HepG2 (cell line): ENCODE data around the gene LINC00237. TPM values are rescaled to one million over a fixed set of nuclear protein-coding genes. Genes with fewer than 3 reads are reported as not detected.

ENCODE experiments used
- ATAC-seq: fragments of 200-7000 bp; cut with Tn5 transposase; 3 replicates; pipeline ENCODE4 v1.9.1; 2020; ENCODE audit warnings: mild to moderate bottlenecking, moderate library complexity
- BruUV-seq: library from RNA; stranded (reverse); fragments of 400-500 nt; replicated peaks from 2 replicates; lab custom pipeline; 2021; lab: Mats Ljungman, UMichigan
- CTCF ChIA-PET: fragments of 300-600 bp; formaldehyde crosslinking; extraction: SDS; loops from one replicate; lab custom pipeline; 2021; ENCODE audit warnings: low total read pairs, inconsistent platforms, low intra/inter-chr PET ratio; lab: Yijun Ruan, JAX
- POLR2A ChIA-PET: fragments of 350-600 bp; sonication (Branson Sonifier 250); formaldehyde crosslinking; loops from one replicate; lab custom pipeline; 2020; ENCODE audit warnings: antibody characterized with exemption, inconsistent platforms; lab: Yijun Ruan, JAX
- DNase-seq: peaks from one replicate; pipeline ENCODE4 v3.0.0-alpha.2; 2015; ENCODE audit warnings: low spot score
- FAIRE-seq: peaks from 3 replicates; lab custom pipeline; 2011; peaks lifted over from hg19 to GRCh38; lab: Jason Lieb, UNC
- H2AFZ ChIP-seq: one replicate; pipeline ENCODE4 v1.6.1; 2011; ENCODE audit warnings: low read length, inconsistent platforms
- H3K27ac ChIP-seq: fragments of 300-600 bp; 3 replicates; pipeline ENCODE4 v1.8.0; 2011; ENCODE audit warnings: mixed run types, mild to moderate bottlenecking, mixed read lengths, low read length, inconsistent platforms; ENCODE audit not compliant: insufficient read depth; ENCODE audit errors: extremely low read length
- H3K27me3 ChIP-seq, 2 experiments: fragments of 200-600 bp in 1 of 2; 2 replicates in 1 of 2; 3 replicates in 1 of 2; pipeline versions ENCODE4 v1.6.0 to v1.8.0; 2011; ENCODE audit warnings: low read length in 2 of 2, mild to moderate bottlenecking in 2 of 2, moderate library complexity in 2 of 2, inconsistent platforms in 1 of 2; ENCODE audit not compliant: insufficient read depth in 2 of 2, control insufficient read depth in 1 of 2
- H3K36me3 ChIP-seq, 2 experiments: fragments of 200-600 bp in 1 of 2; replicated peaks in 1 of 2; 2 replicates in 1 of 2; 3 replicates in 1 of 2; pipeline versions ENCODE4 v1.5.1 to v1.8.0; 2011; ENCODE audit warnings: low read length in 2 of 2, inconsistent platforms in 1 of 2; ENCODE audit not compliant: insufficient read depth in 2 of 2, control insufficient read depth in 1 of 2
- H3K4me1 ChIP-seq: 2 replicates; pipeline ENCODE4 v1.5.1; 2012; ENCODE audit warnings: low read length, inconsistent platforms; ENCODE audit not compliant: insufficient read depth
- H3K4me2 ChIP-seq: 2 replicates; pipeline ENCODE4 v1.6.0; 2011; ENCODE audit warnings: low read depth, low read length, inconsistent platforms
- H3K4me3 ChIP-seq, 3 experiments: fragments of 200-600 bp in 1 of 3; sonication (generic), shearing (Covaris generic) in 1 of 3; replicated peaks in 1 of 3; 2 replicates each; pipeline ENCODE4 v1.5.1; 2011 to 2016; ENCODE audit warnings: low read length in 3 of 3, inconsistent platforms in 2 of 3, low read depth in 2 of 3, mild to moderate bottlenecking in 2 of 3, control low read depth in 1 of 3, mixed read lengths in 1 of 3; ENCODE audit not compliant: insufficient read depth in 1 of 3
- H3K79me2 ChIP-seq: one replicate; pipeline ENCODE4 v1.6.1; 2011; ENCODE audit warnings: low read length, inconsistent platforms; ENCODE audit not compliant: insufficient read depth
- H3K9ac ChIP-seq: 2 replicates; pipeline ENCODE4 v1.6.0; 2011; ENCODE audit warnings: mild to moderate bottlenecking, low read depth, low read length, inconsistent platforms; ENCODE audit not compliant: insufficient read depth
- H3K9me3 ChIP-seq: 2 replicates; pipeline ENCODE4 v1.5.1; 2012; ENCODE audit warnings: mild to moderate bottlenecking, low read length
- H4K20me1 ChIP-seq: 2 replicates; pipeline ENCODE4 v1.6.0; 2011; ENCODE audit warnings: inconsistent platforms, mild to moderate bottlenecking, low read length, moderate library complexity; ENCODE audit not compliant: insufficient read depth
- KDM1A ChIP-seq: IDR thresholded peaks from 2 replicates; pipeline ENCODE4 v1.6.1; 2016; ENCODE audit warnings: missing compliant biosample characterization
- SP2 ChIP-seq: sonication (generic); formaldehyde crosslinking; IDR thresholded peaks from 2 replicates; pipeline ENCODE4 v1.5.1; 2020; ENCODE audit warnings: mild to moderate bottlenecking, missing genetic modification reagents
- TEAD3 ChIP-seq: optimal IDR thresholded peaks from 2 replicates; pipeline ENCODE3; 2016; ENCODE audit warnings: borderline replicate concordance
- TGIF2 ChIP-seq: IDR thresholded peaks from 2 replicates; pipeline ENCODE4 v1.6.1; 2016; ENCODE audit warnings: control low read depth, missing compliant biosample characterization
- THAP11 ChIP-seq: IDR thresholded peaks from 2 replicates; pipeline ENCODE4 v1.6.1; 2016; ENCODE audit warnings: missing biosample characterization, missing genetic modification reagents
- WGBS: methylation state at CpG from one replicate; pipeline ENCODE4 v1.1.6; 2017; ENCODE audit warnings: low lambda C conversion rate; 5-methylcytosine and 5-hydroxymethylcytosine counted together
- in situ Hi-C: cut with HindIII; loops from 2 replicates; pipeline ENCODE4 v1.10.0; 2017; ENCODE audit warnings: low pct_unique_long_range_greater_than_20kb; ENCODE audit not compliant: extremely low pct_ligation_motif_present
- intact Hi-C: fragments of 100-400 bp; cut with micrococcal nuclease; formaldehyde crosslinking; loops from one replicate; pipeline ENCODE4 v1.10.0; 2022; ENCODE audit not compliant: unreplicated experiment
- polyA plus RNA-seq, 8 experiments: library from polyadenylated mRNA; depleted of rRNA in 3 of 8; stranded (reverse) in 7 of 8; unstranded in 1 of 8; fragments of >200 nt; fragmentation: Illumina TruSeq in 4 of 8; extraction: Trizol in 4 of 8; gene quantifications; 2 replicates each; pipeline versions ENCODE4 v1.2.1 to v1.2.3, GENCODE V29; 2011 to 2016; ENCODE audit warnings: low read depth in 4 of 8, missing spikeins in 1 of 8, mixed read lengths in 1 of 8; ENCODE audit not compliant: insufficient read depth in 1 of 8
- total RNA-seq, 5 experiments: library from RNA; depleted of rRNA; stranded (reverse); fragments of >200 nt; fragmentation: Illumina TruSeq; extraction: Trizol; gene quantifications; 2 replicates each; pipeline ENCODE4 v1.2.3, GENCODE V29; 2016; ENCODE audit warnings: low read depth in 1 of 5
- TF ChIP-seq, protein P1 (sequence below): sonication (generic); formaldehyde crosslinking; IDR thresholded peaks from 2 replicates; pipeline ENCODE4 v1.4.0; 2020; ENCODE audit warnings: mild to moderate bottlenecking, low read depth, missing genetic modification reagents

LINC00237 gene
- total and polyA plus RNA-seq, 2 of the 13 experiments (the other 11 are each of a cell fraction or from before 2014, with no cell fraction given) = not detected

DNA sequence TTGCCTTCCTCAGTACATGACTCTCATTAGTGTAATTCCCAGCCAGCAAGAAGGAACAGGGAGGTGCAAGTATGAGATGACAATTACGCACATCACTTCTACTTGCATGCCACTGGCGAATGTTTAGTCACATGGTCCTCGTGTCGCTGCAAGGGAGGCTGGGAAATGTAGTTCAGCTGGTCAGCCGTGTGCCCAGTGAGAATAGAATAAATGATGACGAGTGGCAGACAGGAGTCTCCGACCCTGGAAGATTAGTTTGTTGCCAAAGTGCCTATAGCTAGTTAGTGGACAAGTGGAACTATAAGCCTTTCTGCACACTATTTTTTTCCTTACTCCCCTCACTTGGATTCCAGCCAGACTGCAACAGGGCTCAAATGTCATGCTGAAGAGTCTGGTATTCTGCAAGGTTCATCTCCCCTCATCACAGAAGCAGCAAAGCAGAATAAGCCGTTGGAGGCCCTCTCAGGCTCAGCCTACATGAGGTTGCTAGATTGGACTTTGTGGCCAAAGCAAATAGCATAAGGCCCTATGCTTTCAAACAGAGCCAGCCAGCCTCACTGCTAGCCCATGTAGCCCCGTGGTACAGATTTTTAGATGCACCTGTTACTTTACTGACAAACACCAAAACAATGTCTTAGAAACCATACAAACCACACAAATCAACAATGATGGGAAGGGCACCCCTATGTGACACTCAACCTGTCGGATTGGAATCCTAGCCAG is 9.7 kb downstream of the LINC00237 start (continued):
- TF ChIP-seq, protein P1, sequence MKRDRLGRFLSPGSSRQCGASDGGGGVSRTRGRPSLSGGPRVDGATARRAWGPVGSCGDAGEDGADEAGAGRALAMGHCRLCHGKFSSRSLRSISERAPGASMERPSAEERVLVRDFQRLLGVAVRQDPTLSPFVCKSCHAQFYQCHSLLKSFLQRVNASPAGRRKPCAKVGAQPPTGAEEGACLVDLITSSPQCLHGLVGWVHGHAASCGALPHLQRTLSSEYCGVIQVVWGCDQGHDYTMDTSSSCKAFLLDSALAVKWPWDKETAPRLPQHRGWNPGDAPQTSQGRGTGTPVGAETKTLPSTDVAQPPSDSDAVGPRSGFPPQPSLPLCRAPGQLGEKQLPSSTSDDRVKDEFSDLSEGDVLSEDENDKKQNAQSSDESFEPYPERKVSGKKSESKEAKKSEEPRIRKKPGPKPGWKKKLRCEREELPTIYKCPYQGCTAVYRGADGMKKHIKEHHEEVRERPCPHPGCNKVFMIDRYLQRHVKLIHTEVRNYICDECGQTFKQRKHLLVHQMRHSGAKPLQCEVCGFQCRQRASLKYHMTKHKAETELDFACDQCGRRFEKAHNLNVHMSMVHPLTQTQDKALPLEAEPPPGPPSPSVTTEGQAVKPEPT (CRISPR knock-in tag) = no peak
- TF ChIP-seq THAP11 (CRISPR knock-in tag) = peak; percentile 99
- peak; percentile 67 for TF ChIP-seq TEAD3
- 0 out of 2 replicates have a peak, but pooled peaks have one; percentile 32 for TF ChIP-seq TGIF2 (CRISPR knock-in tag)
- no peak for TF ChIP-seq SP2 (CRISPR knock-in tag)

DNA sequence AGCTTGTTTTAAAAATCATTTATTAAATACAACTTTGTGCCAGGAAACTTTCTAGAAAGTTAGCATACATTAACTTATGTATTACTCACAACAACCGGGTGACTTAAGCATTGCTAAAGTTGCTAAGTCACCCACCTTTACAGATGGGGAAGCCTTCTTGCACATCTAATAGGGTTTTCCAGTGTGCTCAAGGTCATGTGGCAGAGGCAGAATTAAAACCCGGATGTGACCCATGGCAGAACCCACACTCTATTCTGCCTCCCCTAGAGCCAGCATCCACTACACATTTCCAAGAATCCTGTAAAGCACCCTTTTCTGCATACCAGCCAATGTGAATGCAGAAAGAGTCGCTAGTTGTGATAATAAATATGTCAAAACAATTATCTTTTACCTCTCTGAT is 13.4 kb downstream of the LINC00237 start:
- H3K27me3 ChIP-seq = no peaks in the 10 kb centered on the region
- FAIRE-seq (no peak), ATAC-seq (no peak), DNase-seq (no peak)
- in situ Hi-C loops (no loop called here), intact Hi-C loops (no loop called here)
- no peak overlapping the region for H3K9ac ChIP-seq
- ChIA-PET POLR2A (no interaction called here), CTCF (no interaction called here)
- peaks cover 51% of the 10 kb centered on the region for H3K4me1 ChIP-seq
- no peaks in the 10 kb centered on the region for H3K79me2 ChIP-seq
- H4K20me1 ChIP-seq = no peaks in the 10 kb centered on the region
- no TSS peak for BruUV-seq
- H3K27ac ChIP-seq = no peak overlapping the region
- no peak overlapping the region for H3K4me2 ChIP-seq
- H3K36me3 ChIP-seq = no peaks in the 10 kb centered on the region
- no peaks in the 10 kb centered on the region for H3K9me3 ChIP-seq
- WGBS = 60% methylated on average over 3 of the region's 3 CpGs
- H2AFZ ChIP-seq = no peak overlapping the region
- H3K4me3 ChIP-seq = no peak overlapping the region
- no peak for TF ChIP-seq KDM1A (CRISPR knock-in tag)
